Measurements from ENCODE around the gene DYNLT1. TPM values are rescaled to one million over a fixed set of nuclear protein-coding genes. Genes with fewer than 3 reads are reported as not detected.
"Not testable (repeated sequence)": the region's sequence is repeated elsewhere in the genome, so short reads cannot be mapped to it uniquely, and the experiment has no call there.

Gene DYNLT1
- 163 and 195 TPM in 2 replicates for total RNA-seq (2014; rRNA removed; shearing (Covaris generic))

- DNase-seq (ENCODE audit: low read depth) = peak; percentile 93
These were observed at the start of gene DYNLT1 for GRCh38 chr6:158644231-158645063. DYNLT1 (minus strand) TSS chr6:158644743; CDS start chr6:158644708, 35 bp downstream.

- DNase-seq (ENCODE audit: low read depth) = no peak
These were observed 44.3 kb upstream of the DYNLT1 start for GRCh38 chr6:158688860-158689259.

- no peak for DNase-seq (ENCODE audit: low read depth)
These were observed 43.0 kb upstream of the DYNLT1 start for GRCh38 chr6:158687506-158687905.

GRCh38 chr6:158686791-158687381, 42.3 kb upstream of the DYNLT1 start:
- no peak for DNase-seq (ENCODE audit: low read depth)

- DNase-seq (ENCODE audit: low read depth) = no peak
These were observed 41.8 kb upstream of the DYNLT1 start for GRCh38 chr6:158686311-158686710.

- DNase-seq (ENCODE audit: low read depth) = no peak
These were observed 40.3 kb upstream of the DYNLT1 start for GRCh38 chr6:158684745-158685324.

- no peak for DNase-seq (ENCODE audit: low read depth)
These were observed 39.8 kb upstream of the DYNLT1 start for GRCh38 chr6:158684311-158684710.

GRCh38 chr6:158680481-158680880, 35.9 kb upstream of the DYNLT1 start:
- DNase-seq (ENCODE audit: low read depth) = no peak

GRCh38 chr6:158680015-158680414, 35.5 kb upstream of the DYNLT1 start:
- DNase-seq (ENCODE audit: low read depth) = no peak

GRCh38 chr6:158677906-158678578, 33.5 kb upstream of the DYNLT1 start:
- DNase-seq (ENCODE audit: low read depth) = no peak

- not testable (repeated sequence) for DNase-seq (ENCODE audit: low read depth)
These were observed 32.6 kb upstream of the DYNLT1 start for GRCh38 chr6:158677094-158677493.

- DNase-seq (ENCODE audit: low read depth) = no peak
These were observed 30.0 kb upstream of the DYNLT1 start for GRCh38 chr6:158674342-158675131.

- no peak for DNase-seq (ENCODE audit: low read depth)
These were observed 28.2 kb upstream of the DYNLT1 start for GRCh38 chr6:158672726-158673125.

- not testable (repeated sequence) for DNase-seq (ENCODE audit: low read depth)
These were observed 27.6 kb upstream of the DYNLT1 start for GRCh38 chr6:158672119-158672518.

- DNase-seq (ENCODE audit: low read depth) = peak; percentile 37
These were observed 24.8 kb upstream of the DYNLT1 start for GRCh38 chr6:158669145-158670035.

- DNase-seq (ENCODE audit: low read depth) = no peak
These were observed 24.2 kb upstream of the DYNLT1 start for GRCh38 chr6:158668707-158669103.

- no peak for DNase-seq (ENCODE audit: low read depth)
These were observed 22.9 kb upstream of the DYNLT1 start for GRCh38 chr6:158667360-158667981.

GRCh38 chr6:158666628-158667359, 22.3 kb upstream of the DYNLT1 start:
- DNase-seq (ENCODE audit: low read depth) = no peak

GRCh38 chr6:158665332-158665731, 20.8 kb upstream of the DYNLT1 start:
- no peak for DNase-seq (ENCODE audit: low read depth)
